HG02588 (cell line): ENCODE data around the gene CTNNA3.

Experiments used
- ATAC-seq: cut with Tn5 transposase; IDR thresholded peaks from one replicate; pipeline ENCODE4 v1.9.1; 2021; ENCODE audit warnings: mild to moderate bottlenecking, moderate library complexity; ENCODE audit not compliant: unreplicated experiment

CTNNA3 gene

DNA sequence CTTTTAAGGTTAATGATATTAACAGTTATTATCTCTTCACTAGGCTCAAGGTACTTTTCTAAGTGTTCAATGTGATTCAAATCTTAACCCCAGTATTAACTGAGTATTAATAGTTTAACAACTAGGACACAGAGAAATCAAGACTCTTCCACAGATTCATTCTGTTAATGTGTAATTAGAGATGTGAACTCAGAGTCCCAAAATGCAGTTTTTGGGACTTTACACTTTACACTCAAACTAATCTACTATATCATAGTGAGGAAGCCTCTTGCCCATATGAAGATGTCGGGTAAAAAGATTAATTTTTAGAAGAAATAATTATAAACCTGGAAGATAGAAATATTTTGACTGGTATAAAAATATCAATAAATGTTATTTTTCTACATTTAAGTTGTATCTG lies 1414.7 kb downstream of the CTNNA3 start:
- ATAC-seq, result no peak

DNA sequence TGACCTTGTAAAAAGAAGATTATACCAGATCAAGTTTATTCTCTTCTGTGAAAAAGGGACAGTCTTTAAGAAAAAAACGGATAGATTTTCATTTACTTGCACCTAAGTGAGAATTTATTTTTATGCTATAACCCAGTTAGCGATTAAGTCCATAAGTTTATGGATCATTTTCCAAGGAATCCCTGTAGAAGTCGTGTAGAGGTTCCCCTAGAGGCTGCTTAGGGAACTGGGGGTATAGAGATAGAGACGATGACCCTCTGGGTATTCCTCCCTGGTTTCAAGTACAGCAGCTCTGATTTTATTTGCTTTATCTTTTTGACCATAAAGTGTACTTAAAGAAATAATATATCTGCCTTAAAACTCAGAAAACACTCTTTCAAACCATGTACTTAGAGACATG lies 1418.5 kb downstream of the CTNNA3 start:
- no peak for ATAC-seq

DNA sequence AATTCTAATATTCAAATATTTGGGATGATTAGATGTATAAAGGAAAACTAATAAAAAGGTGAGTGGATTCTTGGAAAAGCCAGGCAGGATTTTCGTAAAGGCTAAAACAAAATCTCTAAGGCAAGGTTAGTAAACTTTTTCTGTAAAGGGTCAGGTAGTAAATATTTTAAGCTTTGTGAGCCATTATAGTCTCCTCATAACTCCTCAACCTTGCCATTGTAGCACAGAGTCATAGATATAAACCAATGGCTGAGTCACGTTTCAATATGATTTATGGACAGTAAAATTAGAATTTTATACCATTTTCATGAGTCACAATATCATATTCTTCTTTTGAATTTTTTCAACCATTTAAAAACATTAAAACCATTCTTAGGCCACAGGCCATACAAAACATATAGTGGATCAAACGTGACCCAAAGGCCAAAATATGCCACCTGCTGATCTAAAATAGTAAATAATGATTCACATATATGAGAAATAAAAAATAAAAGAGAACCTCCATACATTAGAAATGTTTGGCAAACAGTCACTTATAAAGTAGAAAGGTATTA lies 1422.0 kb downstream of the CTNNA3 start:
- no peak for ATAC-seq

DNA sequence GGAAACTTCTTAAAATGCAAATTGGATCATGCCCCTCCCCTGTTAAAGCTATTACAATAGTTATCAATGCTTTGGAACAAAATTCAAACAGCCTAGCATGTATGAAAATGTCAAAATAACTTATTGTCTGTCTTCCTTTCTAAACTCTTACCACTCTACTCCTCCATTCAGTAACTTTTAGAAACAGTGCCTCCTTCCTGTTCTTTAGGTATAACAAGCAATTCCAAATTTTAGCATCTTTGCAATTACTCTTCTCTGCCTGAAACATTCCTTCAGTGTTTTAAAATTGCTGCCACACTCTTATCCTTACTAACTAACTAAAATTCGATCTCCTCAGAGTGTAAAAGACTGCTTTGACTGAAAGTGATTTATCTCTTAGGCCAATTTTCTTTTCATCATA lies 1430.6 kb downstream of the CTNNA3 start:
- no peak for ATAC-seq

DNA sequence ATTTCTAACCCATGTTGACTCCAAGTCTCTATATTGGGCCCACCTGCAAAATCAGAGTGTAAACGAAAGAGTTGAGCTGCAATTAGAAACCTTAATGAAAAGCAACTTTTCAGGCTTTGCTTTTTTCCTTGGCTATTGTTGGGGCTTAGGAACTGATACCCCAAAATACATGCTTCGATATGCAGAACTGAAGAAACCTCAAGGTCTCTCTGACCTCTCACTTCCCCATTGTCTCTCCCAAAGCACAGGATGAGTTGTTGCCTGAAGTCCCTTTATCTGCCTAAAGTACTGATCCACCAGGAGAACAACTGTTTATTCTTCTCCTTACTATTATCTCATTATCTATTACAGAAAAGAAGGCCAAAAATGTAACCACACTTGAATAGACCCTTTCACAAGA lies 1436.2 kb downstream of the CTNNA3 start:
- no peak for ATAC-seq

DNA sequence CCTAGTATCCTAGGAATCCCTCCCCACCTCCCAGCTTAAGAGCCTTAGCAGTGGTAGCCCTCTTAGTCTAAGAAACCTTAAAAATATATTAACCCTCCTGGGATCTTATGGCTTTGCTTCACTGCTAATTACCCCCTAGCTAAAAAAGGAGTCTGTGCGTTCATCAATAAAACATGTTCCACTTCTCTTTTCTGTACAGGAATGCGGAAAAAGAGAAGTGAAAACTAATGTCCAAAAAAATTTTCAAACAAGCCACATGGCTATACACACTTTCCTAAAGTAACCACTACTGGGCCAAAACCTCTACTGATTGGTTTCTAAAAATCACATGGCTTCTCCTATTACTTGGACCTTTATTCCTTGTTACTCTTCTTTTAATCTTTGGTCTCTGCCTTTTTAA lies 1437.3 kb downstream of the CTNNA3 start:
- ATAC-seq, result no peak

DNA sequence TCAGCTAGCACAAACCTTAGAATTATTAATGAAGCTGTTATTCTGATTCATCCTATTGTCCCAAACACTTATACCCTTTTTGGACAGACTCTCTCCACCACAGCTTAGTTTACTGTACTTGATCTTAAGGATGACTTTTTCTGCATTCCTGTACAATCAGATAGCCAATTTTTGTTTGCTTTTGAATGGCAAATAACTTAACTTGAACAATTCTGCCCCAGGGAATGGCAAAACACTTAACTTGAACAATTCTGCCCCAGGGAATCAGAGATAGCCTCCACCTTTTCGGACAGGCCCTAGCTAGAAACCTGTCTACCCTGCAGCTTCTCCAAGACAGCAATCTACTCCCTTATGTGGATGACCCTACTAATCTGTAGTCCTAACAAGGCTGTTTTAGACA lies 1438.2 kb downstream of the CTNNA3 start:
- ATAC-seq, result no peak

DNA sequence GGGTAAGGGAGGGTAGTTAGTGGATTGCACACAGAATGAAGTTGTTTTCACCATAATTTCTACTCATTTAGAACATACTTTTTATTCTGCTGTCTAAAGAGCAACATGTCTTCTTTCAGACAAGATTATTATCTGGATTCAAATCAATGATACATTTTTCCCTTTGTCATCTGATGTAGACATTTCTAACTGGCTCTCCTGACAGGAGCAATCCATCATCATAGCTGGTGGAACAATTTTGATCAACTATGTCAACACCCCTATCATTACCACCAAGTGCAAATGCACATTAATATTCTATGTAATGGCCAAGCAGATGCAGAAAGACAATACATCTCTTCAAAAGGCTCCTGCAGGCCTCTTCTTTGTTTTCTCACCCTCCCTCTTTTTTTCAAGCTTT lies 1443.0 kb downstream of the CTNNA3 start:
- ATAC-seq, result no peak

DNA sequence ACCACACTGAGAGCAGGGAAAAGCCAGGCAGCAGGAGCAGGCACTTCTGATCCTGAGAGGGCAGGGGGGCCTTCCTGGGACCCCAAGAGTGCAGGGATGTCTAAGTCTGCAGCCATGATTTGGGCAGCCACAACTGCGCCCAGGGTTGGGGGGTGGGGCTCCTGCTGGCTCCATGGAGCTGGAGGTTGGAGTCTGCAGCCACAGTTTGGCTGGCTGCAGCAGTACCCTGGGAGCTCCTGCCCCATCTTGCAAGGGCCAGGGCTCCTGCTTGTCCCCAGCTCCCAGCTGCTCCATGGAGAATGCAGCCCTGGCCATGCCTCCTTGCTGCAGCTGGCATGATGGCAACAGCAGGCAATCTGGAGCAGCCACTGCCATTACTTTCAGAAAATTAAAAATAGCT lies 1449.8 kb downstream of the CTNNA3 start:
- ATAC-seq, result no peak

DNA sequence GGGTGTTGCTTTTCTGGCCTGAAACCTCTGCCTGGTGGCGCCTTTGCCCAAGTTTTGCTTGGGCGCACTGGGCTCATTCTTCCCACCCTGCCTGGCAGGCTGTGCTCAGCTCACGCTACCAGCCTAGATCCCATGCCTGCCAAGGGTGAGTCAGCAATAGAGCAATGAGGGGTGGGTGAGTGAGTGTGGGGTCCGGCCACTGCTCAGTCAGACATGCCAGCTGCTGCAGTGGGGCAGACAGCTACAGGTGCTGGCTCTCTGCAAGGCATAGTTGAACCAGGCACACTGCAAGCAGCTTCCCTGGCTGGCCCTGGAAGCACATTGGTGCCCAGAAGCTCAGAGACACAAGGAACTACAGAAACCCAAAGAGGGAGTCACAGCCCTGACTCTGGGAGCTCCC lies 1451.0 kb downstream of the CTNNA3 start:
- ATAC-seq, result no peak

DNA sequence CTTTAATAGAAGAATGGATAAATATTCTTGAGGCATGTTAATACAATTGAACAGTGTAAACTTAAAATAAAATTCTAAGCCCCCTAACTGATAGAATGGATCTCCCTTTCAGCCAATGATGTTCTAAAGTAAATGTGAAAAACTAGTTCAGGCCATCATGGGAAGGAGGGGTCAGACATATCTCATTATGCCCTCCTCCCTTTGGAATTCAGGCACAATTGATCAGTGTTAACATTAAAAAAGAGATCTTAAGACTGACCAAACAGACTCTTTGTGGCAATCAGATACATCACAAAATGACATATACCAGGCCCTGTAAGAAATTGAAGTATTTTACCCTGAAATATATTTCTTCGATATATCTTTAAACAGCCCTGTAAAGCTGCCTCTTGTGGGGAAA lies 1453.1 kb downstream of the CTNNA3 start:
- no peak for ATAC-seq

DNA sequence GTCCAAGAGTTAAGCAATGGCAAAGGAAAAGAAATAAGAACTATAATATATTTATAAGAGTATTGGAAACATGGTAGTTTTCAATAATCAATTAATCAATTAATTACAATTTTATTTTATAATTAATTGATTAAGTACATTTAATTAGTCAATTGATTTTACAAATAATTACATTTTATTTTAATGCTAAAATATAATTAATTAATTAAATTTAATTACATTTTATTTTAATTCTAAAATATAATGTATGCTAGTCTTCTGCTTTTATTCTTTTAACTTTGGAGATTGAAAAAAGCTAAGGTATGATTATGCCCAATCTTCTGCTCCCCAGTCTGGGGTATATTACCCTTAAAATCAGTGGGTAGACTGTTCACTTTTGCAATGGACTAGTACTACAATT lies 1456.9 kb downstream of the CTNNA3 start:
- no peak for ATAC-seq

DNA sequence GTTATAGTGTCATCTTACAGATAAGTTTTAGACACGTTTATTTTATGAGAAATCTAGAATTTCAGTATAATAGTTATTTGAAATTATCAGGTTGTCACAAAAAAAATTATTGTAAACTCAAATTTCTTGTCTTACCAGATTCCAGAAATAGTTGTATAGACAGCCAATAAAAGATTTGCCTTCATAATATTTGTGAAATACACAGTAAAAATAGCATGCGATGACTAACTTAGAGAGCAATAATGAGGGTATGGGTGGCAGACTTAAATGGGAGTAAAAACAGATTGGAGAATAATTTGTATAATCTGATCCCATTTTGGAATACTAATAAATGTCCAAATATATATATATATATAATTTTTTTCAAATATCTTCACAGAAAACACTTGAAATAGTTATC lies 1457.7 kb downstream of the CTNNA3 start:
- no peak for ATAC-seq

DNA sequence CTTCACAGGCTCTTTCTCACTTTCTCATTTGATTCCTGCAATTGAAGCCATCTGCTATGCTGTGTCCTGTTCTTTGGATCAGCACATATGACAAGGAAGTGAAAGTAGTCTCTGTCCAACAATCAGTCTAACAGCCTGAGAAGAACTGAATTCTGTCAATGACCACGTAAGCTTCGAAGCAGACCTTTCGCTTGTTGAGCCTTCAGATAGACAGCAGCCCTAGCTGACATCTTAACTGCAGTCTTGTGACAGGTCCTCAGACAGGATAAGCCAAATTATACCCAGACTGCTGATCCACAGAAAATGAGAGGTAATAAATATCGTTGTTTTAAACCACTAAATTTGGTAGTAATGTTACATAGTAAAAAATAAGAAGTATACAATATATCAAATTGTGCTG lies 1461.1 kb downstream of the CTNNA3 start:
- no peak for ATAC-seq

DNA sequence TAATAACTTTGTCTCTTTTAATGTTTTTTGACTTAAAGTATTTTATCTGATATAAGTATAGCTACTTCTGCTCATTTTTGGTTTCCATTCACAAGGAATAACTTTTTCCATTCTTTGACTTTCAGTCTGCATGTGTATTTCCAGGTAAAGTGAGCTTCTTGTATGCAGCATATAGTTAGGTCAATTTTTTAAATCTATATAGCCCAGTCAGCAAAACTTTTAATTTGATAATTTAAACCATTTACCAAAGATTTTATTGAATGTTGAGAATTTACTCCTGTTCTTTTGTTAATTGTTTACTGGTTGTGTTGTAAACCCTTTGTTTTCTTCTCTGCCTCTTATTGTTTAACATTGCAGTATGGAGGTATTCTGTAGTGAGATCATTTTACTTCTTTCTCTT lies 1467.1 kb downstream of the CTNNA3 start:
- ATAC-seq, result no peak

DNA sequence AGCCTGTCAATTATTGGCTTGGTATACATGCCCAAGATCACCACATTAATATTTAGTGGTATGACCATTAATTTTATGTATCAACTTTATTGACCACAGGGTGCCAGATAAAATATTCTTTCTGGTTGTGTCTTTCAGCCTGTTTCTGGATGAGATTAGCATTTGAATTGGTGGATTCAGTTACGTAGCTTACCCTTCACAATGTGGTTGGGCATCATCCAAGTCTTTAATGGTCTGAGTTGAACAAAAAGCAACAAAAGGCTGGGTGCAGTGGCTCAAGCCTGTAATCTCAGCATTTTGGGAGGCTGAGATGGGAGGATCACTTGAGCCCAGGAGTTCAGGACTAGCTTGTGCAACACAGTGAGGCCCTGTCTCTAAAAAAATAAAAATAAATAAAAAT lies 1472.3 kb downstream of the CTNNA3 start:
- no peak for ATAC-seq

DNA sequence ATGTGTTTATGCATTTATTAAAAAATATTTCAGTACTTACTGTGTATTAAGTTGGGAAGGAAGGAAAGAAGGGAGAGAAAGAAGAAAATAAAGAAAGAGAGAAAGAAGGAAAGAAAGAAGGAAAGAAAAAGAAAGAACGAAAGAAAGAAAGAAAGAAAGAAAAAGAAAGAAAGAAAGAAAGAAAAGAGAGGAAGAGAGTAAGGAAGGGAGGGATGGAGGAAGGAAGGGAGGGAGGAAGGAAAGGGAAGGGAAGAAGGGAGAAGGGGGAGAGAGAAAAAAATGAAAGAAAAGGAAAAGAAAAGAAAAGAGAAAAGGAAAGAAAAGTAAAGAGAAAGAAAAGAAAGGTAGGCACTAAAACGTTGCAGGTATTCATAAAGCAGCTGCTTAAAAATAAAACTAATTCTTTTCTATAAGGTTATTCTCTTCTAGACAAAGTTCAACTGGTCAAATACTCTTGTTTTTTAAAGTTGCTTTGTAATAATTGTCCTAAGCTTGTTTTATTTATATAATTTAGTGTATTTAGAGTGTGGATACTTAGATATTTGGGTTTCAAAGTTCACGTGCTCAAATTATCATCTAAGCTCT lies 1473.4 kb downstream of the CTNNA3 start:
- no peak for ATAC-seq

DNA sequence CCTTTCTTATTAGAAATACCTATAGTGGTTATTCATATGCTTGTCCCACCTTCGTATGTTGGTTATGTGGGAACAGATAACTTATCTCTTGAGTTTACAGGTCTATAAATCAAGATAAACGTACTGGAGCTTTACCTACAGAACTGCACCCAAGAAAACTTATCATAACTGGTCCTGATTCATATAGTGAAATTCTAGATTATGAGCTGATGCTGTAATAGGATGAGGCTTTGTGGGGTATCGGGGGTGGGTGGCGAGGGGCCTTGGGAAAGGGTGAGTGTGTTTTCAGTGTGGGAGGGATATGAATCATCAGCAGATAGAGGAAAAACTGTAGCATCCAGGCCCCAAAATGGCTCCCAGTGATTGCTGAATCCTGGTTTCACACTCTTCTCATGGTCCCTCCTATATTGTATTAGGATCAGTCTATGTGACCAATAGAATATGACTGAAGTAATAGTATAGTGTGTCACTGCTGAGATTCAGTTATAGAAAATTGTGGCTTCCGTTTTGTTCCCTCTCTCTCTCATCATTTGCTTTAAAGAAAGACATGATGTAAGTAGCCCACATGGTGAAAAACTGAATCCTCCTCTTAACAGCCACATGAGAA lies 1476.9 kb downstream of the CTNNA3 start:
- ATAC-seq, result no peak

DNA sequence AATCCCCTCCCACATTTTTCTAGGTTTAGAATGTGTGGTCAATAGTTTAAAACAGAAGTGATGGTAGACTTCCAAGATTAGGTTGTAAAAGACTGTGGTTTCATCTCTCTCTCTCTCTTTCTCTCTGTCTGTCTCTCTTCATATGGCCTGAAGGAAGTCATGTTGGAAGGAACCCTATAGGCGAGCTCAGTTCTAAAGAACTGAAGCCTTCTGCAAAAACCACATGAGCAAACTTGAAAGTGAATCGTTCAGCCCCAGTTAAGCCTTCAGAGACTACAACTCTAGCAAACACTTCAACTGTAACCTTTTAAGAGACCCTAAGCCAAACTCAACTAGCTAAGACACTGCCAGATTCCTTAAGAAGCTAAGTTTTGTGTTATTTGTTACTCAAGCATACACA lies 1477.7 kb downstream of the CTNNA3 start:
- no peak for ATAC-seq

DNA sequence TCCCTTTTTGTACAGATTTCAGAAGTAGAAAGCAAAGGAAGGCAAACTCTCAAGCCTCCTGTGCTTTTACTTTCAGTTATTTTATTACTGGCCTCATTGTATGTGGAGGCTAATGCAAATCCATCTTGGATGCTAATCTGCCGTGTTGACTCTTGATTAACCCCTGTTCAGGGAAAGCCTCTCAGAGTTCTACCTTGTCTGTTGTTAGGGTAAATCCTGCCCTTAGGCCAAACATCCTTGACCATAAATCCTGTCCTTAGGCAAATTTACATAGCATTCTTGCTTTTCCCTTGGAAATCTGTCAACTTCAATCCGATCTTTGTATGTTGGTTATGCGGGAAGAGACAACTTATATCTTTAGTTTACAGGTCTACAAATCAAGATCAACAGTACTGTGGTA lies 1480.1 kb downstream of the CTNNA3 start:
- no peak for ATAC-seq

DNA sequence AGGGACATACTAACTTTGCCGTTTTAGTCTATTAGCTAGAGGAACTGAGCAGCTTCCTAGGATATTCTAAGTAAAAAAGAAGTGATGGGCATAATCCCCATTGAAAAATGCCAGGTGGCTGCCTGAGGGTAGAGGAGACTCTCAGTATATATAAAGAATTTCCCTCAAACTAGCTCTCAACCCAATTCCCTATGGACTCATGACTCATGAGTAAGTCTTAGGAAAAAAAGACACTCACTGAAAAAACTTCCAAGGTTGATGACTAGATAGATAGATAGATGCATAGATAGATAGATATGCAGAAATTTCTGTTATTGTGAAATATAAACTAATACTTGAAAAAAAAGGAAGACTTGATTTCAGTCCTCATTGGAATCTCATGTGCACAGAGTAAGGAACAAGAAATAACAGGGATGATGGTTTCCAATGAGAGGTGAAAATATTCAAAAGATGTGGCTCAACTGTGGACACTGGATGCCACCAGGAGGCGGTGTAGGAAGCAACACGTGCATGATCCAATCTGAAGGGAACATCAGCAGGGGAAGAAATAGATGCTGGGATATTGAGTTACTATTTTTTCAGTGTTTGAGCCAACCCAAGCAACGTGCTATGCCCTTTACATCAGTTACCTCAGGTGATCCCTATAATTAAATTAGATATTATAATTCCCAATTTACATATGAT lies 1481.1 kb downstream of the CTNNA3 start:
- ATAC-seq, result no peak

DNA sequence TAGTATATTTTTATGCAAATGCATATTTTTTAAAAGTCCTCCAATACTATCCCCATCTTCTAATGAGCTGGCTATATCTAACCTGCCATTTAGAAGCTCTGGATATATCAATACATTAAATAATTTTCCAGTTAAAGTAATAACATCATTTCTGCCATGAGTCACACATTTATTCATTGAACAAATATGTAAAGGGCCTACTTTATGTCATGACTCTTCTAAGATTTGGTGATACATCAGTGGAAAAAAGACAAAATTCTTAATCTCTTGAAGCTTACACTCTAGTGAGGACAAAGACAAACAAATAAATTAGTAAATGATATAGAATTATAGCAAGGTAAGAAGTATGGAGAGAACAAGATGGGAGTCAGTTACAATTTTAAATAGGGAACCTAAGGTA lies 1487.0 kb downstream of the CTNNA3 start:
- ATAC-seq, result no peak
